IPS-NIHi7 (cell line): ENCODE measurements around the gene FNDC10.

Experiments
- DNase-seq: peaks from one replicate; pipeline ENCODE4 v3.0.0; 2012; ENCODE audit warnings: mixed read lengths; ENCODE audit errors: extremely low spot score

FNDC10 gene

DNA sequence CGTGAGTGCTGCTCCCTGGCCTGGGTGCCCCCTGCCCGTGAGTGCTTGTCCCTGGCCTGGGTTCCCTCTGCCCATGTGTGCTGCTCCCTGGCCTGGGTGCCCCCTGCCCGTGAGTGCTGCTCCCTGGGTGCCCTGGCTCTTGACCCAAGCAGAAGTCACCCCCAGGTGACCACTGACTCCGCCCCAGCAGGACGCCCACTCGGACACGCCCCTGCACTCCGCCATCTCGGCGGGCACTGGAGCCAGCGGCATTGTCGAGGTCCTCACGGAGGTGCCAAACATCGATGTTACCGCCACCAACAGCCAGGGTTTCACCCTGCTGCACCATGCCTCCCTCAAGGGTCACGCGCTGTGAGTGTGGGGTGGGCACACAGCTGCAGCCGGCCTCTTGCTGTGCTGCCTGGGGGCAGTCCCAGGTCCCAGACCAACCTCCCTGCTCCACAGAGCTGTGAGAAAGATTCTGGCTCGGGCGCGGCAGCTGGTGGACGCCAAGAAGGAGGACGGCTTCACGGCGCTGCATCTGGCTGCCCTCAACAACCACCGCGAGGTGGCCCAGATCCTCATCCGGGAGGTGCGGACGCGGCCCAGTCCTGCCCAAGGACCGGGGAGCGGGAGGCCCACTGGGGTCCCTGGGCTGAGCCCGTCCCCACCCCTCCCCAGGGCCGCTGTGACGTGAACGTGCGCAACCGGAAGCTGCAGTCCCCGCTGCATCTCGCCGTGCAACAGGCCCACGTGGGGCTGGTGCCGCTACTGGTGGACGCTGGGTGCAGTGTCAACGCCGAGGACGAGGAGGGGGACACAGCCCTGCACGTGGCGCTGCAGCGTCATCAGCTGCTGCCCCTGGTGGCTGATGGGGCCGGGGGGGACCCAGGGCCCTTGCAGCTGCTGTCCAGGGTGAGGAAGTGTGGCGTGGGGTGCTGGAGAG, 28.2 kb upstream of the FNDC10 start:
- DNase-seq = no peak

DNA sequence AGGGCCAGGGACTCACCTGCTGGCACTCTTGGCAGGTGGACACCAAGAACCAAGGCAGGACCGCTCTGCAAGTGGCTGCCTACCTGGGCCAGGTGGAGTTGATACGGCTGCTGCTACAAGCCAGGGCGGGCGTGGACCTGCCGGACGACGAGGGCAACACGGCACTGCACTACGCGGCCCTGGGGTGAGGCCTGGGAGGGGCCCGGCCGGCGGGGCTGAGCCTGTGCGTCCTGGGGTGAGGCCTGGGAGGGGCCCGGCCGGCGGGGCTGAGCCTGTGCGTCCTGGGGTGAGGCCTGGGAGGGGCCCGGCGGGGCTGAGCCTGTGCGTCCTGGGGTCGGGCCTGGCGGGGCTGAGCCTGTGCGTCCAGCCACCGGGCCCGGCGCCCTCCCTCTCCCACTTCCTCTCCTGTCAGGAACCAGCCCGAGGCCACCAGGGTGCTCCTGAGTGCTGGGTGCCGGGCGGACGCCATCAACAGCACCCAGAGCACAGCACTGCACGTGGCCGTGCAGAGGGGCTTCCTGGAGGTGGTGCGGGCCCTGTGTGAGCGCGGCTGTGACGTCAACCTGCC, 27.4 kb upstream of the FNDC10 start:
- DNase-seq = no peak

DNA sequence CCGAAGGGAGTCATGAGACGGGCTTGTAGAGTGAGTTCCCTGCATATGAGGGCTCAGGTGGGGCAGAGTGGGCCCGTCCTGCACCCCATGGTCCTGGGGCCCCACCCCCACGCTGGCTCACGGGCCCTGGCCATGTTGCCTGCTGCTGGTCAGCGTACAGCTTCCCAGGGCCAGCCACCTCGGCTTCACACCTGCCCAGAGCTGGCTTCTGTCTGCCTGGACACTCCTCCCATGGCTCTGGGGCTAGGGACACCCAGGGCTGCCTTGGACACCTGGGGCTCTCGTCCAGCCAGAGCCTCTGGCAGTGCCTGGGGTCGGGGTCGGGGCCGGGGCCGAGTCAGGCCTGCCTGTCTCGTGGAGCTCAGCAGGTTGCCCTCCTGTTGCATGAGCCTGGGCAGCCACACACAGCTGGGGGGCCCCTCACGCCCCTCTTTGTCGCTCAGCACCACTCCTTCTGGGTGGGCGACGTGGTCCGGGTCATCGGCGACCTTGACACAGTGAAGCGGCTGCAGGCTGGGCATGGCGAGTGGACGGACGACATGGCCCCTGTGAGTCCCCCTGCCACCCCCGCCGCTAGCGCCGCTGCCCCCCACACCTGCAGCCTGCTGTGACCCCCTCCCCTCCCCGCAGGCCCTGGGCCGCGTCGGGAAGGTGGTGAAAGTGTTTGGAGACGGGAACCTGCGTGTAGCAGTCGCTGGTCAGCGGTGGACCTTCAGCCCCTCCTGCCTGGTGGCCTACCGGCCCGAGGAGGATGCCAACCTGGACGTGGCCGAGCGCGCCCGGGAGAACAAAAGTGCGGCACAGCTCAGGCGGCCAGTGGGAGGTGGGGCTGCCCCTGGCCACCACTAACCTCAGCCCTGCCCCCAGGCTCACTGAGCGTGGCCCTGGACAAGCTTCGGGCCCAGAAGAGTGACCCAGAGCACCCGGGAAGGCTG, 26.5 kb upstream of the FNDC10 start:
- DNase-seq = no peak

DNA sequence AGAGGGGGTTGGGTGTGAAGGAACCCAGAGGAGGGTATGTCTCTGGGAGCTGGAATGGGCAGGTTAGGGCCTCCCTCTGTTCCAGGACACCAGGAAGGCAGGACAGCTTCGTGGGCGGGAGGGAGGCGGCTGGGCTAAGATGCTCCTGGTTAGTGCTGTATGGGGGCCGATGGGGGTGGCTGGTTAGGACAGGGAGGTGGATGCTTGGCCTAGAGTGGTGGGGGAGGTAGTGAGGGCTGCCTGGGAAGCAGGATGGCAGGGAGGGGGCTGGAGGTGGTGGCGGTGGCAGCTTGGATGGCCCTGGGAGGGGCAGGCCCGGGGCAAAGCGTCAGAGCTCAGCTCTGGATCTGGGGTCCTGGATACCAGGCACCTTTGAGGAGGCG, 25.9 kb upstream of the FNDC10 start:
- DNase-seq = no peak

DNA sequence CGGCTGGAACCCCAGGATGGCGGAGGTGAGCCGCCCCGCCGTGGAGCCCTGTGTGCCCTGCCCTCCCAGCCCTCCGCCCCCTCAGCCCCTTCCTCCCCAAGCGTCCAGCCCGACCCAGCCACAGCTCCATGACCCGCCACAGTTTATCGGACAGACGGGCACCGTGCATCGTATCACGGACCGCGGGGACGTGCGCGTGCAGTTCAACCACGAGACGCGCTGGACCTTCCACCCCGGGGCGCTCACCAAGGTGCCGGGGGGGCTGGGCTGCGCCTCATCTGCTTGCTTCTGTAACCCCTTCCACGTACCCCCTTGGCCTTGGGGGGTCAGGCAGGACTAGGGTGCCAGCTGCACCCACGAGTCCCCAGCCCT, 25.5 kb upstream of the FNDC10 start:
- no peak for DNase-seq

DNA sequence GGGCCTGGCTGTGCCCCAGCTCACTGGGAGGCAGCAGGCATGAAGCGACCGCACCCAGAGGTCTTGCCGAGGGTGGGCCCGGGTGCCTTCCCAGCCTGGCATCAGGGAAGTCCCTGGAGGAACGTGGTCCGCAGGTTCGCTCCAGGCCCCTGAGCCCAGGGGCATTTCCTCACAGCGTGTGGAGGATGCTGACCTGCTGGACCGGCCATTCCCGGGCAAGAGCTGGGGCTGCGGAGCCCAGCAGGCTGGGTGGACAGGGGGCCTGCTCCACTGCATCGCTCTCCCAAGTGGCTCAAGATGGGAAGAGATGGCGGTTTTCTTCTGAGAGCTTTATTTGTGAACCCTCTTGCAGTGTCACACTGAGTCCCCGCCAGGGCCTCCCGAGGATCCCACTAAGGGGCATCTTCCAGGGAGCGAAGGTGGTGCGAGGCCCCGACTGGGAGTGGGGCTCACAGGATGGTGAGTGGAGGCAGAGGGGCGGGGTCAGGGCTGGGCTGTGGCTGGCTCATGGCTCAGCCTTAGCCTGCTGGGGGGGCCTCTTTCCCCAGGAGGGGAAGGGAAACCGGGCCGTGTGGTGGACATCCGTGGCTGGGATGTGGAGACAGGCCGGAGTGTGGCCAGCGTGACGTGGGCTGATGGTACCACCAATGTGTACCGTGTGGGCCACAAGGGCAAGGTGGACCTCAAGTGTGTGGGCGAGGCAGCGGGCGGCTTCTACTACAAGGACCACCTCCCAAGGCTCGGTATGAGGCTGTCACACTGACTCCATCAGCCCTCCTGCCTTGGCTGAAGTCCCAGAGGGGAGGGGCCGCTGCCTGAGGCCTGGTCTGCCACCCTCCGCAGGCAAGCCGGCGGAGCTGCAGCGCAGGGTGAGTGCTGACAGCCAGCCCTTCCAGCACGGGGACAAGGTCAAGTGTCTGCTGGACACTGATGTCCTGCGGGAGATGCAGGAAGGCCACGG, 24.8 kb upstream of the FNDC10 start:
- no peak for DNase-seq

DNA sequence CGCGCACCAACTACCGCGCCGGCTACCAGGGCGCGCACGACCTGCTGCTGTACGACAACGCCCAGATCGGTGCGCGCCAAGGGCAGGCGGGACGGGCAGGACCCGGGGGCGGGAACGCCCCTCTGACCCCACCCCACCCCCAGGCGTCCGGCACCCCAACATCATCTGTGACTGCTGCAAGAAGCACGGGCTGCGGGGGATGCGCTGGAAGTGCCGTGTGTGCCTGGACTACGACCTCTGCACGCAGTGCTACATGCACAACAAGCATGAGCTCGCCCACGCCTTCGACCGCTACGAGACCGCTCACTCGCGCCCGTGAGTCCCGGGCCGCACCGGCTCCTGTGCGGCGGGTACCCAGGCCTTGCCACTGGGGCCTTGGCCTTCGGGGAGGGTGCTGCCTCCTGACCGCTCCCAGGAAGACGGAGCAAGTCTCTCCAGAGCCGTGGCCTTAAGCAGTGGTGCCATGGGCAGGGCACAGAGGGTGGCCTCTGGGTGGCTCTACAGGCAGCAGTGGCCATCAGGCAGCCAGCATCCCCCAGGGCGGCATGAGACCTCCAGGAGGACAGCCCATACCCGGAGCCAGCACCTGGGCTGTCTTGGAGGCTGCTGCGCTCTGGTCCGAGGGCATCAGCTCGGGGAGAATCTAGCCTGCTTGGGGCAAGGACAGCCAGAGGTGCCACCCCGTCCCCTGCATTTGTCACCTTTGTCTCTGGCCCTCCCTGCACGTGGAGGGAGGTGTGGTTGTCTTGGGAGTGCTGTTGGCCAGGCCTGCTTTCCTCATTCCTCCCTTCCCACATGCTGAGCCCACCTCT, 23.9 kb upstream of the FNDC10 start:
- no peak for DNase-seq

DNA sequence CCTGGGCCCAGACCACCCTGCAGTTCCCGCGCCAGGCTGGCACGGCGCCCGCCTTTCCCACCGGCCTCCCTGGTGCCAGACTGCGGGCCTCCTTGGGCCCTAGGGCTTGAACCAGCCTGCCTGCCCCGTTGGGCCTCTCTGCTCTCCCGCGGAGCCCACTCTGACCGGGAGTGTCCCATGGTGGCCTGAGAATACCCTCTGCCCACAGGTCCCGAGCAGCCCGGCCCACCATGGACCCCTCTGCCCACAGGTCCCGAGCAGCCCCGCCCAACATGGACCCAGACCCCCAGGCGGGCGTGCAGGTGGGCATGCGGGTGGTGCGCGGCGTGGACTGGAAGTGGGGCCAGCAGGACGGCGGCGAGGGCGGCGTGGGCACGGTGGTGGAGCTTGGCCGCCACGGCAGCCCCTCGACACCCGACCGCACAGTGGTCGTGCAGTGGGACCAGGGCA, 23.3 kb upstream of the FNDC10 start:
- no peak for DNase-seq

DNA sequence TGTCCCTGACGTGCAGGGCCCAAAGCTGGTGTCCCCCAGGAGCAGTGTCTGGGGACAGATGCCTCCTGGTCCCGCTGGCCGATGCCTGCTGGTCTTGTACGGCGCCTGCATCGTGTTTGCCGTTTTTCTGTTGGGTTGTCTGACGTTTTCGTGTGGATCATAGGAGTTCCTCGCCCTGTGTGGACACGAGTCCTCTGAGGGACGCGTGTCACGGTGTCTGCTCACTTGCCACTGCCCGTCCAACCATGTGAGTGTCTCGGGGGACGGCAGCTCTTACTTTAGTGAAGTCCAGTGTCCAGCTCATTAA, 22.8 kb upstream of the FNDC10 start:
- no peak for DNase-seq

DNA sequence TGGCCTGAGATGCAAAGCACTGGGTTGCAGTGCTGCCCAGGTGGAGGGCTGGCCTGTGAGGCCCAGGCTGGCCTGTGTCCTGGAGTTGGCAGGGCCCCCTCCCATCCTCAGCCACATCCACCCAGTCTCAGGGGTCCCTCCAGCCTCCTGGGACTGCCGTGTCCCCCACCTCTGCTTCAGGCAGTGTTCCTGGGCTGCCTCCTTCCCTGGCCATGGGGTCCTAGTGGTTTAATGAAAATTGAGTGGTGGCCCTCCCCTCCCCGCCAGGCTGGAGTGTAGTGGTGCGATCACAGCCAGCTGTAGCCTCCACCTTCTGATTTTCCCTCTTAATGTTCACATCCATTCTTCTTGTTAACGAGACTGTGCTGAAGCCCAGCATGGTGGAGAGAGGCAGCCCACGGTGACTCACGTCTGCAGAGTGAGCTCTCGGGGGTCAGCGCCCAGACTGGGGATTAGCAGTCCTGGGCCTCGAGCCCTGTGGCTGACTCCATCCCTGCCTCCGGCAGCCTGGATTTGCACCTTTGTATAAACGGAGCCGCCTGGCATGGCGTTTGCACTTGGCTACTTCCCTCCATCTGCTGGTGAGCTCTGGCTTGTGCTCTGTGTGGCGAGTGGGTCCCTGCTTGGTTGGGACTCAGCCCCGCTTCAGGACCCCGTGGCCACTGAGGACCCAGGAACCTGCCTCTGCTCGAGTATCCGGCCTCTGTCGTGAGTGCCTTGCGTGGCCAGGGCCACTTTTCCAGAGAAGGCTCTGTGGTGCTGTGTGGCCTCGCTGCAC, 22.3 kb upstream of the FNDC10 start:
- DNase-seq = no peak

DNA sequence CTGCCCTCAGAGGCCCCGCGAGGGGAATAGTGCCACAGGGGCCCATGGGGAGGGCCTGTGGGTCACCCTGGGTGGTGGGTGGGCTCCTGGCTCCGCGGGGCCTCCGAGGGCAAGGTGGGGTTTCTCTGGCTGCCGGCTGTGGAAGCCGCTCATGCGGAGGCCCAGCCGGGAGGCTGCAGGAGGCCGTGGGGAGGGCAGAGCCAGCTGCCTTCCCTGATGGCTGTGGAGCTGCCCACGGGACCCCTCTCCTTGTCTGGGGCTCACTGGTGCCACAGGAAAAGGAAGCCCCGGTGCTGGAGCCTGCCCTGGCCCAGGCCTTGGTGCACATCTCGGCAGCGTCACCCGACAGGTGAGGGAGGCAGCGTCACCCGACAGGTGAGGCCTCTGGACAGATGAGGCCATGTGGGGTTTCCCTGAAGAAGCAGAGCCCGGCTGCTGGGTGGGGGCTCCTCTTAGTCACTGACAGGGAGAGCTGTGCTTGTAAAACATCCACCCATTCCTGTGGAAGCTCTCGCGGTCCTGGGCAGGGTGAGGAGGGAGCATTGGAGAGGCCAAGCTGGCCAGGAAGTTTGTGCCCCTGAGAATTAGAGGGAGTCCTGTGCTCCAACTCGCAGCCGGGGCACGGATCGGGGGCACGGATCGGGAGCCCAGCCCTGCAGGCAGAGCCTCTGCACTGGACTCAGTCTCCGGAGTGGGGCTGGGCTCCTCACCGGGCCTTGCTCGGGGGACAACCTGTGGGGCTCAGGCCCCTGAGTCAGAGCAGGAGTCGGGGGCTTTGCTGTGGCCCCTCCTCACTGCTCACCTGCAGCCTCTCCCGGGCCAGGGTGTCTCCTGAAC, 21.5 kb upstream of the FNDC10 start:
- DNase-seq = no peak

DNA sequence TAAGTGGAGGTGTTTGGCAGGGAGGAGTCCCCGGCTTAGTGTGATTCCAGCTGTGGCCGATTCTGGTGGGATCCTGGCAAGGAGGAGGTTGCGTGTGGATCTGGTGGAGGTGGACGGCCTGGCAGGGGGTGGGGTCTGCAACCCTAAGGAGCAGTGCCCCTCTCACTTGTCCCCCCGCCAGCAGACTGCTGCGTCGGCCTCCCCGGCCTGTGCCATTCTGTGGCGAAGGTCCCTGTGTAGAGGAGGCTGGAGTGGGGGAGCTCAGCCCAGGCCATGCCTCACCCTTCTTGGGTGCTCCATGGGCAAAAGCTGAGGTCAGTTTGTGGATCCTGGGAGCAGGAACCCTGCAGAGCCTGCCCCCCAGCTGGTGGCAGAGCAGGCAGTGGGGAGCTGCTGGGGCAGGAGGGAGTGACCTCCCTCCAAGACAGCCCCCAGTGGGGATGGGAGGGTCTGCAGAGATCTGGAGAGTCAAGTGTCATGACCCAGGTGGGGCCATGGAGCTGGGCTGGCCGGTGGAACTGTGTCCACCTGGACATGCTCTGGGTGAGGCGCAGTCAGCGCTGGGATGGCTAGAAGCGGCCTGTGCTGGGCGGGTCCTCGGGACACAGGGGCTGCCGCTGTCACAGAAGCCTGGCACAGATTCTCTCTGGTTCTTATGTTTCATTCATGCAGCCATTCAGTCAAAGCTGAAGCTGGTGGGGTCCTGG, 20.7 kb upstream of the FNDC10 start:
- DNase-seq = no peak

DNA sequence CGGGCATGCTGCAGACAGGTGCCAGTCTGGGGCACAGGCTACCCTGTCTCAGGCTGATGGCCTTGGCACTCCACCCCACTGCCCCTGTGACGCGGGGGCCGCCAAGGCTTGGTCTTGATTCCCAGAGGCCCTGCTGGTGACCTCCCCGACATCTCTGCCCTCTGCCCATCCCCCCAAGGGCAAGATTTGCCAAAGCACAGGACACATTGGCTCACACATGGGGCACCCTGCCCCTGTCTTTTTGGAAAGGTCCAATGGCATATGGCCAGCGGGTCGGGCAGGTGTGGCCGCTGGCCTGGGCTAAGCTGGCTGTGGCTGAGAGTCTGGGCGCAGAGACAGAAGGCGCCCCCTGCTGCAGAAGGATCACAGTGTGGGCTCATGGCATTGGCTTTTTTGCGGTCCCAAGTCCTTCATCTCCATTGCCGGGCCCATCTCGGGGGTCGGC, 20.0 kb upstream of the FNDC10 start:
- peak; percentile 69 for DNase-seq

DNA sequence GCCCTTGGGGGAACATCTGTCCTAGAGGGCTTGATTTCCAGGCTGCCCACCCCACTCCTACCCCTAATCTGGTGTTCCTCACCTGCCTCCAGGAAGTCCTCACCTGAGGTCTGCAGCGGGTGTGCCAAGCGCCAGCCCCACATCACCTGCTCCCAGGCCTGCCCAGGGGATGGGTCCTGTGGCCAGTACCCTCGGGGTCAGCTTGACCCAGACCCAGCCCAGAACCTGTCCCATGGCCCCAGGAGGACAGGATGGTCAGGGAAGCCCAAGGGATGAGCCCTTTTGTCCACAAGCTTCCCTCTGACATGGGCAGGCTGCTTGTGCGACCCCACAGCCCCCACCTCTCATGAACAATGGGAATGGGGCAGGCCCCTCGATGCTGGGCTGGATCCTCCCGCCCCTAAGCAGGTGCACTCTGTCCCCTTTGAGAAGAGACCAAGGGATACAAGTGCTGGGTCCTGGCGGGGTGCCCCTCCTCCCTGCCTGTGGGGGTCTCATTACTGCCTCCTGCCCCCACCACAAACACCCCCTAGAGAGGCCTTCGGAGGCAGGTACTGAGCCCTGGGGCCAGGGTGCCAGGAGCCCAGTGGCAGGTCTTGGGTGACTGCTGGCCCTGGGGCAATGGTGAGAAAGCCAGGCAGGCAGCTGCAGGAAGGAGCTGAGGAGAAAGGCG, 18.6 kb upstream of the FNDC10 start:
- DNase-seq = no peak

DNA sequence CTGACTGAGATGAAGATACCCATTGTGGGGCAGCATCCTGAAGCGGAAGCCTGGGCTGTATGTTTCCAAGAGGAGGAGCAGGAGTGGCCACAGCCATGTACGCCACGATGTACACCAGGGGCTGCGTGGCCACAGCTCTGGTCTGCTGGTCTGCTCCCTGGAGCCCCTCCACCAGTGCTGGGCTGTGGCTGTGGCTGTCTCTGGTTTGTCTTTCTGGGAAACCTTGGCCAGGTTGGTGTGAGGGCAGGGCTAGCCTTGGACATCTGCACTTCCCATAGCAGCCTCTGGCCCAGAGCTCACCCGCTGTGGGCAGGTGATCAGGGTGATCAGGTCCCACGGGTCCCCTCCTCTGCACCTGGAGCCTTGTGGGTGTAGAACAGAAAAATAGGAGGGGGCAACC, 18.0 kb upstream of the FNDC10 start:
- no peak for DNase-seq

DNA sequence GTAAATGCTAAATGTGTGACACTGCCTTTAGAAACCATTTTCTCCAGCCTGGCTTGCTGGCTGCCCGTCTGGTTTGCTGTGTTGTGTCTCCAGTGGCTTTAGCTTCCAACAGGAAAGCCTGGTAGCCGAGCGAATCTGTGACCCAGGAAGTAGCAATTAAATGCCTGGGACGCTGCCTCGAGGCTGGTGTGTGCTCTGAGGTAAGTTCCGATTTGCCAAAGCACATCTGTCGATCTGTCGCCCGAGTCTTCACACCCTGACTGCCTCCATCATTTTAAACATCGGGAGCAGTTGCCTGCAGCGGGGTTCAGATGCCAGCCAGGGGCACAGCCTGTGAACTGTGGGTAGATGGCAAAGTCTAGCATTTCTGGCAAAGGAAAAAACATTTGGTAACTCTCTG, 17.6 kb upstream of the FNDC10 start:
- no peak for DNase-seq

DNA sequence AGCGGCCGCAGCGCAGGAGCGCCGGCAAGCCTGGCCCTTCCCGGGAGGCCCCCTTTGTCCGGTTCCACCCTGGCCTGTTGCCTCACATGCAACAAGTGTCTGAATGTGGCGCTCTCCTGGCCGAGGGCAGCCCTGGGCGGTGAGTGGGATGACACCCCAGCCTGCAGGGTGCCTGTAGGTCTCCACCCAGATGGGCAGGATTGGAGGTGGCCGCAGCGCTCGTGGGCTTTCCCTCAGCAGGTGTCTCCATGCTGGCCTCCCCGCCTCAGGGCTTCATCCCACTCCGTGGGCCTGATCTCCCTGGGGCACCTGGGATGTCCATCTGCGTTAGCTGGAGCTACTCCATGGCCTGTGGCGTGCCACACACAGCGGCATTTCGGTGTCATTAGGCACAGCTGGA, 16.9 kb upstream of the FNDC10 start:
- DNase-seq = no peak
